Epithelial cell of proximal tubule (primary cell): Measurements from ENCODE around the gene MMP21. TPM values are rescaled to one million over a fixed set of nuclear protein-coding genes. Genes with fewer than 3 reads are reported as not detected.

Experiments used
- total RNA-seq: library from RNA; depleted of rRNA; stranded (reverse); fragments of >200 nt; gene quantifications from 2 replicates; pipeline ENCODE4 v1.2.3, GENCODE V29; 2015

Gene MMP21
- total RNA-seq, 1 donor from 2014 or later = 0.06 TPM

Other genes with a start within 250 kb of the MMP21 start
- gene TEX36, start 92.7 kb downstream of the MMP21 start, total RNA-seq = not detected in 2 replicates
- gene EDRF1, start 56.1 kb downstream of the MMP21 start, total RNA-seq = 14.5 and 15.4 TPM in 2 replicates
- 56.8 and 56.9 TPM in 2 replicates for gene UROS, start 47.4 kb upstream of the MMP21 start, total RNA-seq
- gene BCCIP, start 47.7 kb upstream of the MMP21 start, total RNA-seq = 57.2 and 75.5 TPM in 2 replicates
- 29.6 and 38.8 TPM in 2 replicates for gene DHX32, start 105.5 kb upstream of the MMP21 start, total RNA-seq
- 2.8 and 9.2 TPM in 2 replicates for gene FANK1, start 120.7 kb upstream of the MMP21 start, total RNA-seq